HUES48 (cell line): Measurements from ENCODE around the gene SERGEF.

Experiments
- H3K27ac ChIP-seq: one replicate; pipeline ENCODE4 v1.7.0; 2013; ENCODE audit warnings: low read depth, low read length, inconsistent platforms
- H3K27me3 ChIP-seq: 2 replicates; pipeline ENCODE4 v1.6.1; 2013; ENCODE audit warnings: mild to moderate bottlenecking, low read length; ENCODE audit not compliant: control insufficient read depth, insufficient read depth
- H3K36me3 ChIP-seq: 2 replicates; pipeline ENCODE4 v1.6.1; 2013; ENCODE audit warnings: low read length; ENCODE audit not compliant: control insufficient read depth, insufficient read depth
- H3K4me1 ChIP-seq: 2 replicates; pipeline ENCODE4 v1.6.1; 2013; ENCODE audit warnings: mild to moderate bottlenecking, low read length; ENCODE audit not compliant: control insufficient read depth, insufficient read depth
- H3K4me3 ChIP-seq: 2 replicates; pipeline ENCODE4 v1.5.1; 2013; ENCODE audit warnings: mild to moderate bottlenecking, low read depth, low read length
- H3K9ac ChIP-seq: 2 replicates; pipeline ENCODE4 v1.6.1; 2013; ENCODE audit warnings: mild to moderate bottlenecking, low read depth, low read length, moderate library complexity
- H3K9me3 ChIP-seq: 2 replicates; pipeline ENCODE4 v1.6.1; 2013; ENCODE audit warnings: low read length; ENCODE audit not compliant: control insufficient read depth, insufficient read depth

SERGEF gene

GRCh38 chr11:17859552-17859951 is 153.3 kb downstream of the SERGEF start:
- no peaks in the 10 kb centered on the region for H3K9me3 ChIP-seq
- H3K4me3 ChIP-seq, result no peak overlapping the region
- no peaks in the 10 kb centered on the region for H3K27me3 ChIP-seq
- H3K27ac ChIP-seq, result no peak overlapping the region
- H3K9ac ChIP-seq, result no peak overlapping the region
- H3K36me3 ChIP-seq, result no peaks in the 10 kb centered on the region
- peaks cover 10% of the 10 kb centered on the region; the same call in 1 of the 2 replicates for H3K4me1 ChIP-seq

DNA sequence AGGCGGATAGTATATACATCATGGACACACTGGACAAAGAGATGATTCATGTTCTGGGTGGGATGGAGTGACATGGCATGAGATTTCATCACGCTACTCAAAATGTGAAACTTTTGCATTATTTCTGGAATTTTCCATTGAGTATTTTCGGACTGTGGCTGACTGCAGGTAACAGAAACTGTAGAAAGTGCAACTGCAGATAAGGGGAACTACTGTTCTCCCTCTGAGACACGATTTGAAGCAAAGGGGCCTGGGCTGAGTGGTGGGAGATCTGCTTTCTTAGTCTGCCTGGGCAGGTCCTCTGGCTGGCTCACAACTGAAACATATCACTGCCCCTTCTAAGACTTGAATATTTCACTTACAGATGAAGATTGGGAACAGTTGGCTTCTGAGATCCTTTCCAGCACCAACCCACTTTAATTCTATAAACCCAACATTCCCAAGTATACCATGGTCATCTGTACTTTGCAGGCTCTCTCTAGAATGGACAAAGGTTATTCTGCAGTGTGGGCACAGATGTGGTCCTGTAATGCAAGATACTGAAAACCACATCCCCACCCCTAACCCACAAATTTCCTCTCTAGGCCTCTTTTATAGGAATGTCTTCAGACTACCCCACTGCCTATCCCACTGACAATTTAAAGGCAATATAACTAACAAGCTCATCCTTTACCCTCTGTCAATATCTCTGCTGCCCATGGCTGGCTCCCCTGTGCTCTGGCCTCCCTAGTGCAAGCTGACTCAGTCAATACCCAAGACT is 157.1 kb downstream of the SERGEF start:
- Histone ChIP-seq H3K27ac (no peak overlapping the region), H3K9ac (no peak overlapping the region), H3K27me3 (no peaks in the 10 kb centered on the region), H3K36me3 (no peaks in the 10 kb centered on the region), H3K4me3 (no peak overlapping the region), H3K4me1 (no peaks in the 10 kb centered on the region), H3K9me3 (no peaks in the 10 kb centered on the region)

GRCh38 chr11:17853280-17853679 is 159.6 kb downstream of the SERGEF start:
- Histone ChIP-seq H3K9ac (no peak overlapping the region), H3K9me3 (no peaks in the 10 kb centered on the region), H3K4me1 (no peaks in the 10 kb centered on the region), H3K27me3 (no peaks in the 10 kb centered on the region), H3K36me3 (no peaks in the 10 kb centered on the region), H3K4me3 (no peak overlapping the region), H3K27ac (no peak overlapping the region)

DNA sequence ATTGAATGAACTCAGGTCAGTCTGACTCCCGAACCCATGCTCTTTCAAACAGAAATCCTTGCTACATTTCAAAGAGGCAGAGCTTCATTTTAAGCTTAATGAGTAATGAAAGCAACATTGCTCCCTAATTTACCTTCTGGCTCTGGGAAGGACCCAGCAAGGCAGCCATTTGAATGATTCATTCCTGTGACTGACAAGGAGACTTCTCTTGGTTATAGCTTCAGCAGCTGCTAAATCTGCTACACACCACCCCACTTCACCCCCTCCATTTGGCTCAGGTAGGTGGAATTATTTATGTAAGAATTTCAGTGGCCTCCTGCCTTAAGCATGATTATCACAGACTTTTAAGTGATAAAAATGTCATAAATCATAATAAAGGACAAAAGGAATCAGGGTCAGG is 160.6 kb downstream of the SERGEF start:
- Histone ChIP-seq H3K9me3 (no peaks in the 10 kb centered on the region), H3K27ac (no peak overlapping the region), H3K36me3 (no peaks in the 10 kb centered on the region), H3K27me3 (no peaks in the 10 kb centered on the region), H3K4me1 (no peaks in the 10 kb centered on the region), H3K4me3 (no peak overlapping the region), H3K9ac (no peak overlapping the region)

GRCh38 chr11:17851697-17852096 is 161.2 kb downstream of the SERGEF start:
- H3K36me3 ChIP-seq, result no peaks in the 10 kb centered on the region
- no peaks in the 10 kb centered on the region for H3K9me3 ChIP-seq
- H3K4me1 ChIP-seq, result no peaks in the 10 kb centered on the region
- H3K27me3 ChIP-seq, result no peaks in the 10 kb centered on the region
- no peak overlapping the region for H3K9ac ChIP-seq
- H3K4me3 ChIP-seq, result no peak overlapping the region
- H3K27ac ChIP-seq, result no peak overlapping the region

DNA sequence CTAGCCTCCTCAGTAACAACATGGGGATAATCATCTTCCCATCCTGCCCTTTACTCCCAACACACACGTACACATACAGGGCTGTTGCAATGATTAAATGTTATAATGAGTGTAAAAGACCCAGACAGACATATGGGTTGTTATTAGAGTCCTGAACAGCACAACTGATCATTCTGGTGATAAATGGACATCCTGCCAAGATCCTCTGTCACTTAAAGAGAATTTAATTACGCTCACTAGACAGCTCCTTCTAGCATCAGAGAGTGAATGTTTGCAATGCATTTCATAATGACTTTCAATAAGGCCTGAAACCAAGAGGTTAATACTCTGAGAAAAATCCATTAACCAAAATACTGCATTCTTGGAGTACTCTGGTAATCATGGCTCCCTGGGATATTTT is 162.5 kb downstream of the SERGEF start:
- Histone ChIP-seq H3K9me3 (no peaks in the 10 kb centered on the region), H3K27me3 (no peaks in the 10 kb centered on the region), H3K4me1 (no peaks in the 10 kb centered on the region)

GRCh38 chr11:17848715-17849114 is 164.1 kb downstream of the SERGEF start:
- H3K9me3 ChIP-seq, result no peaks in the 10 kb centered on the region
- H3K27ac ChIP-seq, result no peak overlapping the region
- H3K27me3 ChIP-seq, result no peaks in the 10 kb centered on the region
- no peaks in the 10 kb centered on the region for H3K4me1 ChIP-seq
- H3K9ac ChIP-seq, result no peak overlapping the region
- H3K36me3 ChIP-seq, result no peaks in the 10 kb centered on the region
- H3K4me3 ChIP-seq, result no peak overlapping the region

More for the DNA sequence above, 162.5 kb downstream of the SERGEF start:
- Histone ChIP-seq H3K9ac (no peak overlapping the region), H3K27ac (no peak overlapping the region), H3K36me3 (no peaks in the 10 kb centered on the region), H3K4me3 (no peak overlapping the region)

DNA sequence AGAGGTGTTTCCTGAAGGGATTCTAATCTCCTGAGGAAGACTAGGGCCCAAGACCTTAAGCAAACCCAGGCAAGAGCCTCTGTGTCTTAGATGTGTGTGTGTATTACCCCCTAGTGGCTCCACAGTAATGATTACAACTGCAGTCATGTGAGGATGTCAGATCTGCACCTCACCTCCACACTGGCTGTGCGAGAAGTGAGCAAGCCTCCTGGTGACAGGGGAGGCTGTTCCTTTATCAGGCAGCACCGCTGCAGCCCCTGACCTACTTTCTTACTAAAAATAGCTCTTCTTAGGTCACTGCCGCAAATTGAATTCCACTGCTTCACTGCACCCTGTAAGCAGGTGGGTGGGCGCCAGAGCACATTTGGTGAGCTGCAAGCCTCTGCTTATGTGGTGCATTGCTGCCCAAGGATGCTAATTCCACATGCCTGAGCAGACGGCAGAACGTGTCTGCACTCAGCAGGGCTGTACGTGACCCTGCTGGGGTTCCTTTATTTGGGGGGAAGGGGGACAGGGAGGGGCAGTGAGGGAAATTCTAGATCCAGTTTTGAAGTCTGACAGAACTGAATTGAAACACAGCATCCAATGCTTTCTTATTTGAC is 165.9 kb downstream of the SERGEF start:
- Histone ChIP-seq H3K36me3 (no peaks in the 10 kb centered on the region), H3K9me3 (no peaks in the 10 kb centered on the region), H3K4me3 (no peak overlapping the region), H3K4me1 (no peaks in the 10 kb centered on the region), H3K9ac (no peak overlapping the region), H3K27me3 (no peaks in the 10 kb centered on the region), H3K27ac (no peak overlapping the region)

DNA sequence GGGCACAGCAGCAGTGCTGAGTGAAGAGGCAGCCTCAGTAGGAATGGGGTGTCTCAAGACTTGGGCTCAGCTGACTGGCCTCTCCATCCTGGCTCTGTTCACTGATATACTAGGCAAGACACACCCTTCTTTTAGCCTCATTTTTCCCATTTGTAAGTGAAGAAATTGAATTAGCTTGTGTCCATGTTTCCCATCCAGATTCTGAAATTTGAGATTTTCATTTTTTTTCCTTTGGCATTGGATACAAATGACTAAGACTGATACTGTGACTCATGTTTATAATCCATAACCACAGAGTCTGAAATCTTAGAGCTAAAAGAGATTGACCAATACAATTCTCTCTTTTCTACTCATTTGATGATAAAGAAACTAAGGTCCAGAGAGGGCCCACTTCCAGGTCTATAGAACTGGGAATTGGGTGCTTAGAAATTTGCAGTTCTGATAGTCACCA is 167.4 kb downstream of the SERGEF start:
- H3K27ac ChIP-seq, result no peak overlapping the region

GRCh38 chr11:17840101-17840548 is 172.7 kb downstream of the SERGEF start:
- Histone ChIP-seq H3K9me3 (no peaks in the 10 kb centered on the region), H3K4me3 (no peak overlapping the region), H3K36me3 (no peaks in the 10 kb centered on the region), H3K9ac (no peak overlapping the region), H3K27ac (no peak overlapping the region), H3K4me1 (no peaks in the 10 kb centered on the region), H3K27me3 (no peaks in the 10 kb centered on the region)

More for the DNA sequence above, 167.4 kb downstream of the SERGEF start:
- H3K36me3 ChIP-seq, result no peaks in the 10 kb centered on the region
- H3K9ac ChIP-seq, result no peak overlapping the region
- no peaks in the 10 kb centered on the region for H3K4me1 ChIP-seq
- no peaks in the 10 kb centered on the region for H3K9me3 ChIP-seq
- H3K27me3 ChIP-seq, result no peaks in the 10 kb centered on the region
- no peak overlapping the region for H3K4me3 ChIP-seq

DNA sequence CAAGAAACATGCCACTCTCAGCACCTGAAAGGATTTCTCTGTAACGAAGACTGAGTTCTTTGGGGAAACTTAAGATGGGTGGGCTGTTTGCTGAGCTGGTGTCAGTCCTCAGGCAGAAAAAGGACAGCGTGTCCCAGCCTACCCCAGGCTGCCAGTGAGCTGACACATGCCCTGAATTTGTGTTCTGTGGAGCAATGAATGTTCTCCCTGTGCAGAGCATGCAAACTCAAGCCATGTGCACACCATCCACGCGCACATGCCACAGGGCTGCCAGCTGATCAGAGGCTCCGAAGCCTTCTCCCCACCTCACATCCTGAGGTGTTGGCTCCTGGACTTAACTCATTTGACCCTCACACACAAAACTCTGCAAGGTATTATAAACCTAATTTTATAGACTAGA is 173.4 kb downstream of the SERGEF start:
- Histone ChIP-seq H3K27me3 (no peaks in the 10 kb centered on the region), H3K27ac (no peak overlapping the region), H3K9ac (no peak overlapping the region), H3K9me3 (no peaks in the 10 kb centered on the region), H3K4me1 (no peaks in the 10 kb centered on the region), H3K4me3 (no peak overlapping the region), H3K36me3 (no peaks in the 10 kb centered on the region)
